Right ventricle myocardium superior (tissue), 1 donor: Measurements from ENCODE around the gene POLR3G. TPM values are rescaled to one million over a fixed set of nuclear protein-coding genes. Genes with fewer than 3 reads are reported as not detected.

Source experiments
- ATAC-seq: fragments of 200-7000 bp; cut with Tn5 transposase; one replicate; pipeline ENCODE4 v1.9.1; 2020; ENCODE audit warnings: mild to moderate bottlenecking; ENCODE audit not compliant: poor library complexity
- DNase-seq: peaks from one replicate; pipeline ENCODE4 v3.0.0-alpha.2; 2020
- intact Hi-C: fragments of 100-400 bp; cut with DNase I; formaldehyde crosslinking; loops from one replicate; pipeline ENCODE4 v1.11.2; 2022
- total RNA-seq: library from RNA; stranded (reverse); fragmentation: NEBNext Ultra II Directional; extraction: Animal tissue kit (Norgen Biotek cat#: 25700); gene quantifications from one replicate; pipeline ENCODE4 v1.2.1, GENCODE V29; 2021
- donor health status: DM: no; HTN: yes; CAD: no; lungs with severe emphysema.

POLR3G gene
- total RNA-seq, 1 donor from 2014 or later, result 0.46 TPM

- intact Hi-C loops, result no loop called here
- ATAC-seq, result no peak
- DNase-seq, result no peak
Observed at GRCh38 chr5:90484540-90484939, 9.9 kb downstream of the POLR3G start.

GRCh38 chr5:90488791-90489190 is 14.1 kb downstream of the POLR3G start:
- intact Hi-C loops, result no loop called here
- ATAC-seq (no peak), DNase-seq (no peak)

- ATAC-seq, result no peak
- intact Hi-C loops, result no loop called here
- no peak for DNase-seq
Observed at GRCh38 chr5:90494043-90494442, 19.4 kb downstream of the POLR3G start.

GRCh38 chr5:90495146-90495545 is 20.5 kb downstream of the POLR3G start:
- intact Hi-C loops, result no loop called here
- no peak for DNase-seq

GRCh38 chr5:90503596-90503995 is 28.9 kb downstream of the POLR3G start:
- DNase-seq, result no peak
- no peak for ATAC-seq
- intact Hi-C loops, result no loop called here

More at GRCh38 chr5:90495146-90495545, 20.5 kb downstream of the POLR3G start:
- ATAC-seq, result no peak

- intact Hi-C loops, result no loop called here
- ATAC-seq, result no peak
- no peak for DNase-seq
Observed at GRCh38 chr5:90504743-90505142, 30.1 kb downstream of the POLR3G start.

GRCh38 chr5:90506221-90506620 is 31.6 kb downstream of the POLR3G start:
- ATAC-seq (no peak), DNase-seq (no peak)
- intact Hi-C loops, result no loop called here

- DNase-seq (no peak), ATAC-seq (no peak)
- intact Hi-C loops, result no loop called here
Observed at GRCh38 chr5:90510438-90510837, 35.8 kb downstream of the POLR3G start.

- intact Hi-C loops, result no loop called here
- ATAC-seq, result no peak
- DNase-seq, result no peak
Observed at GRCh38 chr5:90514520-90514919, 39.9 kb downstream of the POLR3G start.

- DNase-seq, result no peak
- intact Hi-C loops, result no loop called here
- no peak for ATAC-seq
Observed at GRCh38 chr5:90518661-90519060, 44.0 kb downstream of the POLR3G start.

- ATAC-seq (no peak), DNase-seq (no peak)
- intact Hi-C loops, result no loop called here
Observed at GRCh38 chr5:90519081-90519480, 44.4 kb downstream of the POLR3G start.

- intact Hi-C loops, result loop anchor here (10.0 kb wide), 1 partner anchor 54 kb away; the partner anchor contains the start of genes MBLAC2 and POLR3G
- no peak for ATAC-seq
- no peak for DNase-seq
Observed at GRCh38 chr5:90528601-90529193, 54.0 kb downstream of the POLR3G start.

GRCh38 chr5:90529194-90529938 is 54.7 kb downstream of the POLR3G start, which contains the start of gene LYSMD3:
Gene LYSMD3 (minus strand): TSS chr5:90529584. CDS start chr5:90525289, 4,295 bp downstream.
- intact Hi-C loops, result loop anchor here (10.0 kb wide), 1 partner anchor 55 kb away; the partner anchor contains the start of genes MBLAC2 and POLR3G
- DNase-seq (peak; percentile 98), ATAC-seq (peak; percentile 100)

GRCh38 chr5:90529939-90530677 is 55.4 kb downstream of the POLR3G start:
- ATAC-seq, result peak; percentile 85
- peak; percentile 54 for DNase-seq
- intact Hi-C loops, result loop anchor here (10.0 kb wide), 2 partner anchors 55 to 105 kb away; partner anchors contain the start of genes MBLAC2 and POLR3G

GRCh38 chr5:90530736-90531487 is 56.2 kb downstream of the POLR3G start:
- no peak for ATAC-seq
- intact Hi-C loops, result loop anchor here (10.0 kb wide), 1 partner anchor 106 kb away; no protein-coding TSS in a partner anchor
- no peak for DNase-seq

GRCh38 chr5:90533794-90534193 is 59.1 kb downstream of the POLR3G start:
- DNase-seq (no peak), ATAC-seq (no peak)
- intact Hi-C loops, result loop anchor here (10.0 kb wide), 1 partner anchor 109 kb away; no protein-coding TSS in a partner anchor

GRCh38 chr5:90534922-90535321 is 60.3 kb downstream of the POLR3G start:
- intact Hi-C loops, result loop anchor here (10.0 kb wide), 1 partner anchor 110 kb away; no protein-coding TSS in a partner anchor
- DNase-seq (no peak), ATAC-seq (no peak)

GRCh38 chr5:90542827-90543519 is 68.3 kb downstream of the POLR3G start:
- DNase-seq, result no peak
- ATAC-seq, result no peak
- intact Hi-C loops, result no loop called here
